HG03095 (cell line): ENCODE measurements around the gene SLAMF6.
"Not testable (repeated sequence)": the region's sequence is repeated elsewhere in the genome, so short reads cannot be mapped to it uniquely, and the experiment has no call there.

Source experiments
- ATAC-seq: cut with Tn5 transposase; IDR thresholded peaks from one replicate; pipeline ENCODE4 v1.9.1; 2021; ENCODE audit warnings: moderate library complexity; ENCODE audit not compliant: unreplicated experiment

Gene SLAMF6

GRCh38 chr1:160544647-160545046 is 21.6 kb upstream of the SLAMF6 start:
- no peak for ATAC-seq

GRCh38 chr1:160542303-160542945 is 19.4 kb upstream of the SLAMF6 start:
- no peak for ATAC-seq

- no peak for ATAC-seq
Observed at GRCh38 chr1:160541622-160542302, 18.7 kb upstream of the SLAMF6 start.

- ATAC-seq, result no peak
Observed at GRCh38 chr1:160540859-160541233, 17.8 kb upstream of the SLAMF6 start.

- ATAC-seq, result peak; percentile 89
Observed at GRCh38 chr1:160539990-160540858, 17.2 kb upstream of the SLAMF6 start.

- ATAC-seq, result no peak
Observed at GRCh38 chr1:160539684-160539989, 16.6 kb upstream of the SLAMF6 start.

- ATAC-seq, result no peak
Observed at GRCh38 chr1:160538985-160539651, 16.1 kb upstream of the SLAMF6 start.

- no peak for ATAC-seq
Observed at GRCh38 chr1:160537714-160538665, 14.9 kb upstream of the SLAMF6 start.

GRCh38 chr1:160534823-160535605 is 12.0 kb upstream of the SLAMF6 start:
- ATAC-seq, result no peak

- not testable (repeated sequence) for ATAC-seq
Observed at GRCh38 chr1:160532557-160532813, 9.4 kb upstream of the SLAMF6 start.

GRCh38 chr1:160531809-160532556 is 8.9 kb upstream of the SLAMF6 start:
- ATAC-seq, result not testable (repeated sequence)

- ATAC-seq, result not testable (repeated sequence)
Observed at GRCh38 chr1:160529401-160529952, 6.4 kb upstream of the SLAMF6 start.

GRCh38 chr1:160523789-160524188 is 734 bp upstream of the SLAMF6 start:
- ATAC-seq, result not testable (repeated sequence)

- ATAC-seq, result no peak
Observed at GRCh38 chr1:160522136-160522535, 919 bp downstream of the SLAMF6 start.

GRCh38 chr1:160521554-160521953 is 1.5 kb downstream of the SLAMF6 start:
- no peak for ATAC-seq

- no peak for ATAC-seq
Observed at GRCh38 chr1:160520999-160521398, 2.1 kb downstream of the SLAMF6 start.

- ATAC-seq, result no peak
Observed at GRCh38 chr1:160520582-160520981, 2.5 kb downstream of the SLAMF6 start.

- ATAC-seq, result peak; percentile 40
Observed at GRCh38 chr1:160519642-160520435, 3.2 kb downstream of the SLAMF6 start.
